C4-2B (cell line): ENCODE results near the gene TNNT1.
A peak's percentile ranks its signal among the peaks of the same experiment; 100 is the strongest.

Source experiments
- H3K27ac ChIP-seq: fragments of 450-650 bp; 2 replicates; pipeline ENCODE4 v1.5.1; 2017
- CTCF ChIP-seq: fragments of 450-650 bp; conservative IDR thresholded peaks from 2 replicates; pipeline ENCODE4 v1.5.1; 2017; ENCODE audit warnings: mild to moderate bottlenecking
- ZFX ChIP-seq: fragments of 450-650 bp; IDR thresholded peaks from 2 replicates; pipeline ENCODE4 v1.6.1; 2017

Gene TNNT1

DNA sequence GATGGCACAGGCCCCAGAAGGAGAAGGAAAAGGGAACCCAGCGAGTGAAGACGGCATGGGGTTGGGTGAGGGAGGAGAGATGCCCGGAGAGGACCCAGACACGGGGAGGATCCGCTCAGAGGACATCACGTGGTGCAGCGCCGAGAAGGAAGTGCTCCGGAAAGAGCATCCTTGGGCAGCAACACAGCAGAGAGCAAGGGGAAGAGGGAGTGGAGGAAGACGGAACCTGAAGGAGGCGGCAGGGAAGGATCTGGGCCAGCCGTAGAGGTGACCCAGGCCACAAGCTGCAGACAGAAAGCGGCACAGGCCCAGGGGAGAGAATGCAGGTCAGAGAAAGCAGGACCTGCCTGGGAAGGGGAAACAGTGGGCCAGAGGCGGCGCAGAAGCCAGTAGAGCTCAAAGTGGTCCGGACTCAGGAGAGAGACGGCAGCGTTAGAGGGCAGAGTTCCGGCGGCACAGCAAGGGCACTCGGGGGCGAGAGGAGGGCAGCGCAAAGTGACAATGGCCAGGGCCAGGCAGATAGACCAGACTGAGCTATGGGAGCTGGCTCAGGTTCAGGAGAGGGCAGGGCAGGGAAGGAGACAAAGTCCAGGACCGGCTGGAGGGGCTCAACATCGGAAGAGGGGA is 32.7 kb downstream of the TNNT1 start:
- peak overlapping the region; percentile 74 for H3K27ac ChIP-seq

GRCh38 chr19:55115446-55116065 is 33.5 kb downstream of the TNNT1 start:
- TF ChIP-seq CTCF (no peak), ZFX (no peak)
- no peak overlapping the region for H3K27ac ChIP-seq

More for the DNA sequence above, 32.7 kb downstream of the TNNT1 start:
- no peak for TF ChIP-seq CTCF
- TF ChIP-seq ZFX = no peak

- no peak for TF ChIP-seq ZFX
- TF ChIP-seq CTCF = no peak
- no peak overlapping the region for H3K27ac ChIP-seq
Measured at GRCh38 chr19:55114566-55115145, 34.4 kb downstream of the TNNT1 start.

- no peak overlapping the region for H3K27ac ChIP-seq
- no peak for TF ChIP-seq CTCF
- TF ChIP-seq ZFX = no peak
Measured at GRCh38 chr19:55113570-55114039, 35.4 kb downstream of the TNNT1 start.

- no peak overlapping the region for H3K27ac ChIP-seq
- TF ChIP-seq CTCF = no peak
Measured at GRCh38 chr19:55112777-55113569, 36.0 kb downstream of the TNNT1 start.

GRCh38 chr19:55112246-55112776 is 36.7 kb downstream of the TNNT1 start:
- no peak overlapping the region for H3K27ac ChIP-seq

DNA sequence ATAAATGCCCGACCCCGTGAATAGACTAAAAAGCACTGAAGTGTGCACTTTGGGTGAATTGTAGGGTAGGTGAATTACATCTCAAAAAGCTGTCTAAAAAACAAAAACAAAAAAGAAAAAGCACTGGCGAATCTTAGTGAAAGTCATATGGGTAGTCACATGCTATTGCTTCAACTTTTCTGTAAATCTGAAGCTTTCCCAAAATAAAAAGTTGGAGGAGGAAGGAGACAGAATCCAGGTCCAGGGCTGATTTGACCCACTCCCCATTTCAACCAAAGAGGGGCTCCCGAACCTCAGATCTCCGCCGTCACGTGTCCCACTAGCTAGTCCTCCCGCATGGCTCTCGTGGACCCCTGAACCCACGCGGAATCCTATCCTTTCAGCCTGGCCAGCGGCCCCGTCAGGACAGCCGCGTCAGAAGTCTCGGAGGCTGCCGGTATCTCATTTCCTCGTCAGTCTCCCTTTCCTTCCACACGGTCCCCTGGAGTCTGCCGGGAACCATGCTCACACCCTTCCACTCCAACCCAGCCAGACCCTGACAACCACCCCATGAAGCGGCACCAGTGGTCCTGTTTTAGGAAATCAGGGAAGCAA is 37.7 kb downstream of the TNNT1 start:
- H3K27ac ChIP-seq = no peak overlapping the region

More at GRCh38 chr19:55112246-55112776, 36.7 kb downstream of the TNNT1 start:
- TF ChIP-seq ZFX = no peak

More for the DNA sequence above, 37.7 kb downstream of the TNNT1 start:
- TF ChIP-seq ZFX (no peak), CTCF (no peak)
